ENCODE results near the gene PLEKHF1.
"Not testable (repeated sequence)": the region's sequence is repeated elsewhere in the genome, so short reads cannot be mapped to it uniquely, and the experiment has no call there.

The PLEKHF1 gene

GRCh38 chr19:29665215-29665825, at the start of gene PLEKHF1:
PLEKHF1 (plus strand) TSS chr19:29665461; CDS start chr19:29673840, 8,379 bp downstream.
- DNase-seq = peak; percentile 5 to 46

- no peak for DNase-seq
Observed at GRCh38 chr19:29615891-29616425, 49.3 kb upstream of the PLEKHF1 start.

- no peak for DNase-seq
Observed at GRCh38 chr19:29616541-29616940, 48.7 kb upstream of the PLEKHF1 start.

- no peak for DNase-seq
Observed at GRCh38 chr19:29617366-29618266, 47.6 kb upstream of the PLEKHF1 start.

- no peak for DNase-seq
Observed at GRCh38 chr19:29618434-29618833, 46.8 kb upstream of the PLEKHF1 start.

GRCh38 chr19:29618871-29619270, 46.4 kb upstream of the PLEKHF1 start:
- no peak for DNase-seq

- no peak for DNase-seq
Observed at GRCh38 chr19:29620931-29621351, 44.3 kb upstream of the PLEKHF1 start.

GRCh38 chr19:29622166-29623070, 42.8 kb upstream of the PLEKHF1 start:
- no peak for DNase-seq

- no peak for DNase-seq
Observed at GRCh38 chr19:29623726-29624488, 41.4 kb upstream of the PLEKHF1 start.

- no peak for DNase-seq
Observed at GRCh38 chr19:29624489-29625185, 40.6 kb upstream of the PLEKHF1 start.

GRCh38 chr19:29625186-29625651, 40.0 kb upstream of the PLEKHF1 start:
- no peak for DNase-seq

- no peak for DNase-seq
Observed at GRCh38 chr19:29626386-29626785, 38.9 kb upstream of the PLEKHF1 start.

GRCh38 chr19:29626832-29627231, 38.4 kb upstream of the PLEKHF1 start:
- DNase-seq = not testable (repeated sequence)

GRCh38 chr19:29628661-29629385, 36.4 kb upstream of the PLEKHF1 start:
- DNase-seq = no peak

- DNase-seq = no peak
Observed at GRCh38 chr19:29629836-29630534, 35.3 kb upstream of the PLEKHF1 start.

- no peak for DNase-seq
Observed at GRCh38 chr19:29630655-29631054, 34.6 kb upstream of the PLEKHF1 start.

- DNase-seq = no peak
Observed at GRCh38 chr19:29631450-29631849, 33.8 kb upstream of the PLEKHF1 start.

- no peak for DNase-seq
Observed at GRCh38 chr19:29634002-29634401, 31.3 kb upstream of the PLEKHF1 start.

- DNase-seq = no peak
Observed at GRCh38 chr19:29634423-29635130, 30.7 kb upstream of the PLEKHF1 start.

All from NCI-H187 (cell line).